Ascending aorta (tissue), 2 donors: Measurements from ENCODE around the gene HEXD. TPM values are rescaled to one million over a fixed set of nuclear protein-coding genes. Genes with fewer than 3 reads are reported as not detected.
"Not testable (repeated sequence)": the region's sequence is repeated elsewhere in the genome, so short reads cannot be mapped to it uniquely, and the experiment has no call there.

Experiments
- DNase-seq, 2 donors: peaks; one replicate each; pipeline ENCODE4 v3.0.0-alpha.2; 2019; ENCODE audit warnings: low spot score in 2 of 2
- H3K27ac ChIP-seq, 2 donors: fragments of 200-600 bp; sonication (generic); one replicate each; pipeline ENCODE4 v1.5.1; 2016 to 2017; ENCODE audit warnings: mild to moderate bottlenecking in 1 of 2
- H3K27me3 ChIP-seq: fragments of 200-600 bp; sonication (generic); one replicate; pipeline ENCODE4 v1.5.1; 2017
- H3K36me3 ChIP-seq, 2 donors: fragments of 200-600 bp; sonication (generic); one replicate each; pipeline ENCODE4 v1.5.1; 2016
- H3K4me1 ChIP-seq, 2 donors: fragments of 200-600 bp; sonication (generic); one replicate each; pipeline ENCODE4 v1.5.1; 2016 to 2017; ENCODE audit warnings: mild to moderate bottlenecking in 1 of 2
- H3K4me3 ChIP-seq, 2 donors: fragments of 200-600 bp; sonication (generic); one replicate each; pipeline ENCODE4 v1.5.1; 2016 to 2017; ENCODE audit warnings: mild to moderate bottlenecking in 1 of 2
- H3K9me3 ChIP-seq, 2 donors: fragments of 200-600 bp; sonication (generic); one replicate each; pipeline ENCODE4 v1.5.1; 2016
- intact Hi-C: fragments of 100-400 bp; cut with DNase I; formaldehyde crosslinking; loops from one replicate; pipeline ENCODE4 v1.15.1; 2023
- total RNA-seq: library from RNA; depleted of rRNA; stranded (reverse); fragments of >200 nt; gene quantifications from one replicate; pipeline ENCODE4 v1.1.0, GENCODE V29; 2016
- TF ChIP-seq, protein P1 (sequence below), 3 experiments: fragments of 200-600 bp in 2 of 3; fragments of 450-650 bp in 1 of 3; sonication (generic) in 2 of 3; IDR thresholded peaks; one replicate each; pipeline ENCODE4 v1.5.1; 2016 to 2019; ENCODE audit warnings: antibody characterized with exemption in 3 of 3, mild to moderate bottlenecking in 1 of 3, moderate library complexity in 1 of 3

HEXD gene
- total RNA-seq, 1 donor from 2014 or later: 40.4 TPM

DNA sequence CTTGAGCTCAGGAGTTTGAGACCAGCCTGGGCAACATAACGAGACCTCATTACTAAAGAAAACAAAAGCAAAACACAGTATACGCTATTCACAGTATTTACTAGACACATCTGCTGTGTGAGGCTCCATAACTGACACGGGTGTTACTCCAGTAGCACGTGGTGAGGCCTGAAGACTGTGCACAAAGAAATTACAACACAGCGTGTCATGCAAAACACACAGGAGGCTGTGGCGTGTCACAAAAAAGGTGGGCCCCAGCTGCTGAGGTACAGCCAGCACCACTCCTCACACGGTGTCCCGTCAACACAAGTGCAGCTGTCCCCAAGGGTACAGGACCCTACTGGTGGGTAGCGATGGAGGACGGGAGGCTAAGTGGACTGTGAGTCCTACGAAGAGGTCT is 29.7 kb downstream of the HEXD start:
- intact Hi-C loops: no loop called here

DNA sequence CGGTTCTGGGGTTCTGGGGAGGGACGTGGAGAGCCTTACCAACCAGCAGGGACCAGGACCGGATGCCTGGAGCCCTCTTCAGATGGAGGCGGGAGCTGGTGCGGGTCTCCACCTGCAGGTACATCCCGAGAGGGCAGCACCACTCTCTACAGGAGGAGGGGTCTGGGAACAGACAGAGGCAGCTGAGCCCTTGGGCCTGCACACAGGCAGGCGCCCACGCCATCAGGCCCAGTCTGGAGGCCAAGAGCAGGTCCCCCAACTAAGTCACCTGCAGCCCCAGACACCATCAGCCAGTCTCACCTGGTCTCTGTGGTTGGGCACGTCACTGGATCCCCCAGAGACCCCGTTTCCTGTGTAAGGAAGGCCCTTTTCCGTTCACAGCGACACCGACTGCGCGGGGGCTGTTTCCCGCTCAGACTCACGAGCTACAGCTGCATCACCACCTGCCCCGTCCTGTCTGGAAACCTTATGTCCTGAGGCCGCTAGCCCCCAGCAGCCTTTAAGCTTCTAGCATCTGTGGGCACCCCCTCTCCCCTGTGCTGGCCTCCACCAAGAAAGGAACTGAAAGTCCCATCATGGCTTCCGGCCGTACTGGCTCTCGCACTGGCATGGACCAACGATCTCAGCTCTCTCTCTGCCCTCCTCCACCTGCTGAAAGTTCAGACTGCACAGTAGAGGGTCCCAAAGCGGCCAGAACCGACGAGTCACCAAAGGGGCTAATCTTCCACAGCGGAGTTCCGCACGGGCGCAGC is 31.2 kb downstream of the HEXD start:
- no peaks in the 10 kb centered on the region for H3K9me3 ChIP-seq
- TF ChIP-seq, protein P1, sequence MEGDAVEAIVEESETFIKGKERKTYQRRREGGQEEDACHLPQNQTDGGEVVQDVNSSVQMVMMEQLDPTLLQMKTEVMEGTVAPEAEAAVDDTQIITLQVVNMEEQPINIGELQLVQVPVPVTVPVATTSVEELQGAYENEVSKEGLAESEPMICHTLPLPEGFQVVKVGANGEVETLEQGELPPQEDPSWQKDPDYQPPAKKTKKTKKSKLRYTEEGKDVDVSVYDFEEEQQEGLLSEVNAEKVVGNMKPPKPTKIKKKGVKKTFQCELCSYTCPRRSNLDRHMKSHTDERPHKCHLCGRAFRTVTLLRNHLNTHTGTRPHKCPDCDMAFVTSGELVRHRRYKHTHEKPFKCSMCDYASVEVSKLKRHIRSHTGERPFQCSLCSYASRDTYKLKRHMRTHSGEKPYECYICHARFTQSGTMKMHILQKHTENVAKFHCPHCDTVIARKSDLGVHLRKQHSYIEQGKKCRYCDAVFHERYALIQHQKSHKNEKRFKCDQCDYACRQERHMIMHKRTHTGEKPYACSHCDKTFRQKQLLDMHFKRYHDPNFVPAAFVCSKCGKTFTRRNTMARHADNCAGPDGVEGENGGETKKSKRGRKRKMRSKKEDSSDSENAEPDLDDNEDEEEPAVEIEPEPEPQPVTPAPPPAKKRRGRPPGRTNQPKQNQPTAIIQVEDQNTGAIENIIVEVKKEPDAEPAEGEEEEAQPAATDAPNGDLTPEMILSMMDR (IDR thresholded peaks at IDR 0.05): no peak
- peak overlapping the region; percentile 90 to 94 for H3K27ac ChIP-seq
- H3K4me1 ChIP-seq: peaks cover 8 to 17% of the 10 kb centered on the region in 2 donors
- intact Hi-C loops: no loop called here
- H3K4me3 ChIP-seq: peak overlapping the region; percentile 87 to 100
- DNase-seq: peak in 1 of 2 donors; percentile 29
- no peaks in the 10 kb centered on the region for H3K27me3 ChIP-seq
- peaks cover 3% of the 10 kb centered on the region in 2 donors for H3K36me3 ChIP-seq

More for the DNA sequence above, 29.7 kb downstream of the HEXD start:
- Histone ChIP-seq H3K27me3 (no peaks in the 10 kb centered on the region), H3K9me3 (no peaks in the 10 kb centered on the region), H3K36me3 (peaks cover 15 to 16% of the 10 kb centered on the region in 2 donors), H3K4me3 (no peak overlapping the region), H3K27ac (no peak overlapping the region), H3K4me1 (peaks cover 8 to 17% of the 10 kb centered on the region in 2 donors)
- DNase-seq: no peak
- TF ChIP-seq, protein P1 (IDR thresholded peaks at IDR 0.05): no peak

DNA sequence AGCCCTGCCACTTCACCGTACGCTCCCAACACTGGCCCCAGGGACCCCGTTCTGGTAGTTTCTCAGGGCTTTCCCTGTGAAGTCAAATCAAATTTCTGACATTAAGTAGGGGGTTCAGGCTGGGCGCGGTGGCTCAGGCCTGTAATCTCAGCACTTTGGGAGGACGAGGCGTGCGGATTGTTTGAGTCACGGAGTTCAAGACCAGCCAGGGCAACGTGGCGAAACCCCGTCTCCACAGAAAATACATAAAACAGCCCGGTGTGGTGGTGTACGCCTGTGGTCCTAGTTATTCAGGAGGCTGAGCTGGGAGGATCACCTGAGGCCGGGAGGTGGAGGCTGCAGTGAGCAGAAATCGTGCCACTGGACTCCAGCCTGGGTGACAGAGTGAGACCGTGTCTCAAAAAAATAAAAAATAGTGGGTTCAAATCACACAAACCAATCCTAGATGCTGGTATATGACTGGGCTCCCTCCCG is 31.8 kb downstream of the HEXD start:
- H3K36me3 ChIP-seq: no peaks in the 10 kb centered on the region
- no peaks in the 10 kb centered on the region for H3K27me3 ChIP-seq
- peak overlapping the region; percentile 90 to 94 for H3K27ac ChIP-seq
- H3K4me3 ChIP-seq: peak overlapping the region; percentile 87 to 100
- intact Hi-C loops: loop anchor here (1.0 to 2.0 kb wide), 3 partner anchors 8 to 199 kb away; partner anchors contain the start of genes HEXD, NARF, OGFOD3 and WDR45B
- TF ChIP-seq, protein P1 (IDR thresholded peaks at IDR 0.05): no peak
- no peaks in the 10 kb centered on the region for H3K9me3 ChIP-seq
- DNase-seq: no peak
- H3K4me1 ChIP-seq: peaks cover 8 to 17% of the 10 kb centered on the region in 2 donors

DNA sequence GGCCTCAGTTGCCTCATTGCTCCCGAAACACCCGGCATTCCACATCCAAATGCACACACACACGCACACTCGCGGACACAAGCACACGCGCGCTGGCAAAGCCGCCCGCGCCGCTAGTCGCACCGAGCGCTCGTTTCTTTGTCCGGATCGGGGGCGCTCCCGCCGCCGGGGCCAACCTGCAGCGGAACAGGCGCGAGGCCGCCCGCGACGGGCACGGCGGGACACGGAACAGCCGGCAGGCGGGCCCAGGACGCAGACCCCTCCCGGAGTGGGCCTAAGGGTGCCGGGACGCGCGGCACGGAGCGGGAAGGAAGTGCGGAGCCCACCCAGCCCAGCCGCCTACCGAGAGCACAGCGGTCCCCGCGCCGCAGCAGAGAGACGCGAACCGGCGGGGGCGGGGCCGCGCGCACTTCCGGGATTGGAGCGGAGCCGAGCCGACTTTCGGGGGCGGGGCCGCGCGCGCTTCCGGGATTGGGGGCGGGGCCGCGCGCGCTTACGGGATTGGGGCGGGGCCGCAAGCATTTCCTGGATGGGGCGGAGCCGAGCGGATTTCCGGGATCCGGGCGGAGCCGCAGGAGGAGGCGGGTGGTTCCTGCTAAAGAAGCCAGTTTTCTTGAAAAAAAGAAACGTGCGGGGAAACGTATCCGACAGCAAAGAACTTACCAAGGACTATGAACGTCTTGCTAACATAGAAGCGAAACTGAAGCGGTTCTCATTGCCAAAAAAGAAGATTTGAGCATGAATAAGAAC is 32.4 kb downstream of the HEXD start, which contains the start of gene CYBC1:
Gene CYBC1 (minus strand): TSS at position 396 of the 750 bp plus-strand sequence. CDS start 1,498 bp downstream, outside the sequence.
- H3K36me3 ChIP-seq: no peaks in the 10 kb centered on the region
- intact Hi-C loops: loop anchor here (1.0 to 2.0 kb wide), 3 partner anchors 8 to 198 kb away; partner anchors contain the start of genes HEXD, NARF, OGFOD3 and WDR45B
- H3K4me3 ChIP-seq: peak within 1 kb of the TSS; percentile 87 to 100
- H3K27ac ChIP-seq: peak within 1 kb of the TSS; percentile 90 to 94
- TF ChIP-seq, protein P1 (IDR thresholded peaks at IDR 0.05): no peak
- H3K9me3 ChIP-seq: no peaks in the 10 kb centered on the region
- DNase-seq: peak; percentile 61 to 96
- H3K27me3 ChIP-seq: no peaks in the 10 kb centered on the region
- peaks cover 8 to 14% of the 10 kb centered on the region in 2 donors for H3K4me1 ChIP-seq

GRCh38 chr17:82452162-82452561 is 34.0 kb downstream of the HEXD start:
- no peaks in the 10 kb centered on the region for H3K27me3 ChIP-seq
- peak overlapping the region; percentile 90 to 94 for H3K27ac ChIP-seq
- DNase-seq: no peak
- H3K36me3 ChIP-seq: no peaks in the 10 kb centered on the region
- no peaks in the 10 kb centered on the region for H3K9me3 ChIP-seq
- H3K4me3 ChIP-seq: no peak overlapping the region
- peaks cover 8 to 15% of the 10 kb centered on the region in 2 donors for H3K4me1 ChIP-seq
- intact Hi-C loops: no loop called here
- TF ChIP-seq, protein P1 (IDR thresholded peaks at IDR 0.05): no peak

GRCh38 chr17:82453151-82453550 is 35.0 kb downstream of the HEXD start:
- H3K9me3 ChIP-seq, H3K27ac ChIP-seq, DNase-seq, H3K36me3 ChIP-seq, intact Hi-C loops, H3K27me3 ChIP-seq, H3K4me3 ChIP-seq: not testable (repeated sequence)
- H3K4me1 ChIP-seq: peaks cover 8 to 20% of the 10 kb centered on the region in 2 donors

DNA sequence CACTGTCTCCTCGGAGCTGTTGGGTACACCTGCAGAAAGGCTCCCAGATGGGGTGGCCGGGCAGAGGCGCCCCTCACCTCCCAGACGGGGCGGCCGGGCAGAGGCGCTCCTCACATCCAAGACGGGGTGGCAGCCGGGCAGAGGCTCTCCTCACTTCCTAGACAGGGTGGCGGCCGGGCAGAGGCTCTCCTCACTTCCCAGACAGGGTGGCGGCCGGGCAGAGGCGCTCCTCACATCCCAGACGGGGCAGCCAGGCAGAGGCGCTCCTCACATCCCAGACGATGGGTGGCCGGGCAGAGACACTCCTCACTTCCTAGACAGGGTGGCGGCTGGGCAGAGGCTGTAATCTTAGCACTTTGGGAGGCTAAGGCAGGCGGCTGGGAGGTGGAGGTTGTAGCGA is 35.6 kb downstream of the HEXD start:
- intact Hi-C loops, H3K27me3 ChIP-seq, H3K27ac ChIP-seq, DNase-seq, H3K4me3 ChIP-seq, H3K9me3 ChIP-seq, H3K36me3 ChIP-seq: not testable (repeated sequence)
- peaks cover 8 to 20% of the 10 kb centered on the region in 2 donors for H3K4me1 ChIP-seq
